ENCODE results near the gene DAPK1. TPM values are rescaled to one million over a fixed set of nuclear protein-coding genes. Genes with fewer than 3 reads are reported as not detected.

The DAPK1 gene
- total and polyA plus RNA-seq, 2 donors from 2014 or later = 15.5 to 166 TPM

- intact Hi-C loops (cut with DNase I) = no loop called here
- no peak for TF ChIP-seq CTCF (IDR thresholded peaks at IDR 0.05; ENCODE audit: borderline replicate concordance, extremely low read depth, insufficient read depth)
- Histone ChIP-seq H3K4me1 (ENCODE audit: control insufficient read depth in 2 of 3, insufficient read depth in 2 of 3, low read depth in 1 of 3, low read length in 3 of 3) (peaks cover 0 to 7% (median 4%) of the 10 kb centered on the region in 3 donors), H3K9me3 (ENCODE audit: control insufficient read depth in 2 of 3, insufficient read depth in 1 of 3, low read length in 3 of 3) (no peaks in the 10 kb centered on the region), H3K27me3 (ENCODE audit: control insufficient read depth, insufficient read depth, low read length) (no peaks in the 10 kb centered on the region), H3K36me3 (ENCODE audit: control insufficient read depth in 2 of 3, insufficient read depth in 3 of 3, low read length in 3 of 3) (no peaks in the 10 kb centered on the region), H3K9ac (ENCODE audit: low read length in 3 of 3) (no peak overlapping the region), H3K27ac (ENCODE audit: low read depth in 2 of 2, low read length in 2 of 2) (no peak overlapping the region), H3K4me3 (ENCODE audit: low read length in 3 of 3) (no peak overlapping the region)
- DNase-seq (no peak), FAIRE-seq (no peak)
Observed at GRCh38 chr9:87716141-87716540, 218.5 kb downstream of the DAPK1 start.

GRCh38 chr9:87717456-87717855 lies 219.8 kb downstream of the DAPK1 start:
- Histone ChIP-seq H3K27ac (ENCODE audit: low read depth in 2 of 2, low read length in 2 of 2) (no peak overlapping the region), H3K36me3 (ENCODE audit: control insufficient read depth in 2 of 3, insufficient read depth in 3 of 3, low read length in 3 of 3) (no peaks in the 10 kb centered on the region), H3K4me3 (ENCODE audit: low read length in 3 of 3) (no peak overlapping the region), H3K27me3 (ENCODE audit: control insufficient read depth, insufficient read depth, low read length) (no peaks in the 10 kb centered on the region), H3K9ac (ENCODE audit: low read length in 3 of 3) (no peak overlapping the region), H3K4me1 (ENCODE audit: control insufficient read depth in 2 of 3, insufficient read depth in 2 of 3, low read depth in 1 of 3, low read length in 3 of 3) (peaks cover 0 to 5% (median 4%) of the 10 kb centered on the region in 3 donors), H3K9me3 (ENCODE audit: control insufficient read depth in 2 of 3, insufficient read depth in 1 of 3, low read length in 3 of 3) (no peaks in the 10 kb centered on the region)
- intact Hi-C loops (cut with DNase I) = no loop called here
- no peak for TF ChIP-seq CTCF (IDR thresholded peaks at IDR 0.05; ENCODE audit: borderline replicate concordance, extremely low read depth, insufficient read depth)
- FAIRE-seq = no peak
- no peak for DNase-seq

GRCh38 chr9:87718231-87718630 lies 220.6 kb downstream of the DAPK1 start:
- no peak for TF ChIP-seq CTCF (IDR thresholded peaks at IDR 0.05; ENCODE audit: borderline replicate concordance, extremely low read depth, insufficient read depth)
- H3K9me3 ChIP-seq (ENCODE audit: control insufficient read depth in 2 of 3, insufficient read depth in 1 of 3, low read length in 3 of 3) = no peaks in the 10 kb centered on the region
- no peak for FAIRE-seq
- no peaks in the 10 kb centered on the region for H3K27me3 ChIP-seq (ENCODE audit: control insufficient read depth, insufficient read depth, low read length)
- H3K4me3 ChIP-seq (ENCODE audit: low read length in 3 of 3) = no peak overlapping the region
- no peak overlapping the region for H3K9ac ChIP-seq (ENCODE audit: low read length in 3 of 3)
- no peaks in the 10 kb centered on the region for H3K36me3 ChIP-seq (ENCODE audit: control insufficient read depth in 2 of 3, insufficient read depth in 3 of 3, low read length in 3 of 3)
- no peak overlapping the region for H3K27ac ChIP-seq (ENCODE audit: low read depth in 2 of 2, low read length in 2 of 2)
- no peak for DNase-seq
- H3K4me1 ChIP-seq (ENCODE audit: control insufficient read depth in 2 of 3, insufficient read depth in 2 of 3, low read depth in 1 of 3, low read length in 3 of 3) = no peaks in the 10 kb centered on the region
- intact Hi-C loops (cut with DNase I) = no loop called here
